Hematopoietic multipotent progenitor cell (in vitro differentiated cells): ENCODE data around the gene FBXO36. TPM values are rescaled to one million over a fixed set of nuclear protein-coding genes. Genes with fewer than 3 reads are reported as not detected.

Experiments used
- DNase-seq, 3 donors: peaks; one replicate each; pipeline ENCODE4 v3.0.0-alpha.2; 2011 to 2015; ENCODE audit warnings: low read depth in 2 of 3, low spot score in 2 of 3
- small RNA-seq: library from RNA; depleted of rRNA; stranded (forward); fragments of <200 nt; gene quantifications from one replicate; pipeline ENCODE3, GENCODE V24; 2012
- total RNA-seq: library from RNA; depleted of rRNA; stranded (reverse); fragments of >200 nt; gene quantifications from one replicate; pipeline ENCODE4 v1.2.3, GENCODE V29; 2012

The FBXO36 gene
- total RNA-seq, 1 donor = 1.9 TPM

DNA sequence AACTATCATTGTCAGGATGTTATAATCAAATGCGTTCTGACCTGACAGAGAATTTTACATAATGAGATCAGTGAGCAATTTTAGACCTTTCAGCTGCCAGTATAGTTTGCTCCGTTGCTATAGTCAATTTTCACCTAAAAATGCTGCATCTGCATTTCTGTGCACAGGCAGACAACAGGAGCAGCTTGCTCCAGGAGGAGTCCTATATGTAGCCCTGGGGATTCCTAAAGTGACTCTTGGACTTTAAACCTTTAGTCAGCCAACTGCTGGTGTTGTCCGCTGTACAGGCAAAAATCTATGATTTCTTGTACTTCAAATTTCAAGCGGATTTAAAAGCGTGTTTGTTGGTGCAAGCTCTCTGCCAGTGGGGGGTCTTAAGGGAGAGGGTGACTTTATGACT lies 120.7 kb downstream of the FBXO36 start:
- DNase-seq = no peak

- no peak for DNase-seq
Observed at GRCh38 chr2:230043461-230043860, 121.2 kb downstream of the FBXO36 start.

- DNase-seq = no peak
Observed at GRCh38 chr2:230046491-230046890, 124.2 kb downstream of the FBXO36 start.

DNA sequence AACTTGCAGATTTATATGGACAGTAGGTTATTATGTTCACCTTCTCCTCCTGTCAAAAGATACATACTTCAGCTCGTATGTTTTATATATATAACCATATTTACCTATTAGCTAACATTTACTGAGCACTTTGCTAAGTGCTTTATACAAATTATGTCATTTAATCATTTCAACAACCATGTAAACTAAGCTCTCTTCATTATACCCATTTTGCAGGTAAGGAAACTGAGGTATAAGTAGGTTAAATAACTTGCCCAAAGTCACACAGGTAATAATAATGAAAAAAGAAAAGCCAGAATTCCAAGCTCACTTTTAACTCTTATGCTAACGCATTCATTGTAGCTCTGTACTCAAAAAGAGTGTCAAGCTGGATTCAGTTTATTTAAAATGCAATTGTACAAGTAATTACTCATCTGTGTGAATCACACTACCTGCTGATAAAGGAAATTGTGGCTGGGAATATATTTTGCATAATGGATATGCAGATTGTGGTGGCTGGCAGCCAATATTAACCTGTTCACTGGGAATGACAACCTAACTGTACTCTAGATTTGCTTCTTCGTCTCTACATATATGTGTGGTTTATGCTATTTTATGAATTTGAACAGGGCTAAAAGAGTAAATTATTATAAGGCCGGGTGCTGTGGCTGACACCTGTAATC lies 125.8 kb downstream of the FBXO36 start:
- DNase-seq = no peak

GRCh38 chr2:230050136-230050535 lies 127.8 kb downstream of the FBXO36 start:
- no peak for DNase-seq

DNA sequence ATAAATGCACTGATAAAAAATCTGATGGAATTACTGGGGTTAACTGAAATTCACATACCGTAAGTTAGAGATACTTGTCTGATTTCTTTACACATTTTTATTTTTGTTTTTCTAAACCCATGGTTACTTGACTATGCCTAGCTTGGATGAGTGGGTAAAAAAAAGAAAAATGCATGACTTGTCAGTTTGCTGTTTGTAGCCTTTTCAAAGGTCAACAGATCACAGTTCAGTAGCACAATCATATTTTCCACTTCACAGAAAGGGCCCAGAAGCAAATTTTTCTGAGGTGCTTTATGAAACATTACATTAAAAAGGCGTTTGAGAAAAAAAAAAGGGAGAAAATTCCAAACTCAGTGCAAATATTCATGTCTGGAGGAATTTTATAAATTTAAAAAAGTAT lies 130.0 kb downstream of the FBXO36 start:
- peak in 1 of 3 donors; percentile 56 for DNase-seq

DNA sequence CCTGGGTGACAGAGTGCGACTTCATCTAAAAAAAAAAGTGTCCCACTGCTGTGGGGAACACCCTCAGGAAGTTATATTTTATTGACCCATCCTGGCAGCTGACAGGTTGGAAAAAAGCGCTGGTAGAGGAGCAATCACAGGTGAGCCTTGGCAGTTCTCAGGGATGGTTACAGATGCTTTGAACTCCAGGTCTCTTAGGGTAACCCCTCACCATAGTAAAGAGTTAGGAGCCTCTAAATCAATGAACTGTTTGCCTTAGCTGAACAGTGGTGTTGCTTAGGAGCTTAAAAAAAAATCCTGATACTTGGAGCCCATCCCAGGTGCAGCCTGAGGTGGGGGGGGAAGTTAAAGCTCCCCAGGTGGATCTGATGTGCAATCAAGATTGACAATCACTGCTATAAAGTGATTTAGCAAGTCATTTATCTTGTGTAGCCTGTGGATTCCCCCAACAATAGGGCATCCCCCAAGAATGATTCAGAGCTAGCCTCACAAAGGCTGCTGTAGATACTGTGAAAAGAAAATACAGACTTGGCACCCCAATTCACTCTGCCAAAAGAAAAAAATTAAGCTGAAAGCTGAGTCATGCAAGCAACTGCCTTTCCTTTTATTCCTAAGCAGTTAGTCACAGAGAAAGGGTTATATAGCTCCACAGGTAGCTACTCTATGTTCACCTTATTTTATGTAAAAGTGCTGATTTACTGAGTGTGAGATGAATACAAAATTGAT lies 131.6 kb downstream of the FBXO36 start:
- DNase-seq = peak in 2 of 3 donors; percentile 68 to 73

DNA sequence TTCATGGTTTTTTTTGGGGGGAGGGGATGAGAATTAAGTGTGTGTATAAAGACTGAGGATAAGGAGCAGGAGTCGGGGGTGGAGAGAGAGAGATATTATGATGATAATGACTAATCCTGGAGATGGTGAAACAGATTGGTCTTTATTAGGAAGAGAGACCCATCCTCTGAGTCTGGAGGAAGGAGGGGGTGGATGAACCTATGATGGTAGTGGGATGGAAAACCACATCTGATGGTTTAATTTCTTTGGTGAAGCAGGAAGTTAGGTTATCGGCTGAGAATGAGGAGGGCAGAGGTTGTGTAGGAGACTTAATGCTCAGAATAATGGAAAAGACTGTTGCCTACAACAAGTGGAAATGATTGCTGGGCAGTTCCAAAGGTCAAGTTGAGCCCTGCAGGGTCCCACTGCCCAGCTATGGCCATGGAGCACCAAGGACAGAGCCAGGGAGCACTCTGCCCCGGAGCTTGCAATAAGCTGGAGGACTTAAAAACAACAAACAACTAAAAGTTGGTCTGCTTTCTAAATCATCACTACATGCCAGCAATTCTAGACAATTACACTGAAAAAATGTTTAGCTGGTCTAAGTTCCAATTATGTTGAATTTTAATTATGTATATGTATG lies 138.5 kb downstream of the FBXO36 start:
- no peak for DNase-seq

Small RNA genes within 50 kb of the gene (small RNA-seq; reads per million reads assigned to genes)
- not detected for gene RNU6-1027P
- gene RNU6-613P = not detected
- not detected for gene RNU6-964P
- not detected for gene RNY4P19

Other genes with a start within 250 kb of the FBXO36 start
- gene DNER, start 207.9 kb upstream of the FBXO36 start, total RNA-seq = not detected
- 78.6 TPM for gene TRIP12, start 494 bp upstream of the FBXO36 start, total RNA-seq
- 3.8 TPM for gene SLC16A14, start 146.4 kb downstream of the FBXO36 start, total RNA-seq